Body of pancreas (tissue), 4 donors: ENCODE results near the gene CTIF. TPM values are rescaled to one million over a fixed set of nuclear protein-coding genes. Genes with fewer than 3 reads are reported as not detected.

ENCODE experiments used
- ATAC-seq: fragments of 150-250 bp; one replicate; pipeline ENCODE4 v1.9.1; 2016
- DNase-seq, 4 donors: peaks; one replicate each; pipeline ENCODE4 v3.0.0-alpha.2; 2019
- H3K27ac ChIP-seq, 4 donors: fragments of 200-600 bp; sonication (generic); 1 replicate in 3 of 4; 2 replicates in 1 of 4; pipeline versions ENCODE4 v1.5.1 to v1.6.1; 2016 to 2019; ENCODE audit warnings: mild to moderate bottlenecking in 1 of 4, mixed read lengths in 1 of 4, moderate library complexity in 1 of 4
- H3K27me3 ChIP-seq, 2 donors: fragments of 200-600 bp; sonication (generic); one replicate each; pipeline ENCODE4 v1.6.0; 2016; ENCODE audit warnings: mild to moderate bottlenecking in 1 of 2
- H3K36me3 ChIP-seq, 2 donors: fragments of 200-600 bp; sonication (generic); replicated peaks in 1 of 2; 2 replicates each; pipeline ENCODE4 v1.5.1; 2016; ENCODE audit warnings: low read depth in 2 of 2; ENCODE audit not compliant: insufficient read depth in 1 of 2
- H3K4me1 ChIP-seq: fragments of 200-600 bp; sonication (generic); one replicate; pipeline ENCODE4 v1.6.0; 2016
- H3K4me3 ChIP-seq, 2 donors: fragments of 200-600 bp; sonication (generic); 1 replicate in 1 of 2; 2 replicates in 1 of 2; pipeline ENCODE4 v1.5.1; 2016 to 2019
- H3K9me3 ChIP-seq, 3 donors: fragments of 200-600 bp; sonication (generic); 1 replicate in 2 of 3; 2 replicates in 1 of 3; pipeline ENCODE4 v1.5.1; 2016
- CTCF ChIP-seq, 7 experiments: fragments of 450-650 bp in 4 of 7; fragments of 200-600 bp in 3 of 7; sonication (generic) in 3 of 7; IDR thresholded peaks; one replicate each; pipeline ENCODE4 v1.5.1; 2016 to 2019; ENCODE audit warnings: antibody characterized with exemption in 7 of 7
- POLR2A ChIP-seq, 3 donors: fragments of 450-650 bp; IDR thresholded peaks; one replicate each; pipeline ENCODE4 v1.6.1; 2016; ENCODE audit warnings: antibody characterized with exemption in 3 of 3, mild to moderate bottlenecking in 2 of 3
- WGBS, 2 donors: methylation state at CpG; one replicate each; pipeline ENCODE4 v1.1.5; 2017; 5-methylcytosine and 5-hydroxymethylcytosine counted together
- intact Hi-C: fragments of 100-400 bp; cut with DNase I; formaldehyde crosslinking; loops from one replicate; pipeline ENCODE4 v1.15.1; 2023
- total RNA-seq, 2 donors: library from RNA; depleted of rRNA; stranded (reverse); fragments of >200 nt; gene quantifications; one replicate each; pipeline ENCODE4 v1.1.0, GENCODE V29; 2016

The CTIF gene
- total RNA-seq, 2 donors from 2014 or later, result 18.7 to 24.4 TPM

DNA sequence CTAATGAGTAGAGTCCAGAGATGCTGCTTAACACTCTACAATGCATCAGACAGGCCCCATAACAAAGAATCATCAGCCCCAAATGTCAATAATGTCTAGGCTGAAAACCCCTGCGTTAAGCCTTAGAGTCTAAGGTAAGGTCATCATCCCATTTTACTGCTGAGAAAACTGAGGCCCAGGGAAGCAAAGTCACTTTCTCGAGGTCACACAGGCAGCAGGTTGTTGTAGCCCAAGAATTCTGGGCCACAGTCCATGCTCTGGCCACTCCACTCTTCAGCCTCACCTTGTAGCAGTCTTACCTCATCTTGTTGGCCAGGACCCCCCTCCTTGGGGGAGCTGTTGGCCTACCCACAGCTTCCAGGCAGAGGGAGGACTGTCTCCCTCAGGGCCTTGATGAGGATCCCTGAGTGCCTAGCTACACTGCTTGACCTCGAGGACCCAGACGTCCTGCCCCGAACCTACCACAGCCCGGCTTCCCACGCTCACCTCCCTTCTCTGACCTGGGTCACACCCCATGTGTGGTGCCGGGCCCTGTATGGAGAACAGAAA lies 357.6 kb downstream of the CTIF start:
- ATAC-seq (no peak), DNase-seq (no peak)
- H3K4me1 ChIP-seq, result peaks cover under 1% of the 10 kb centered on the region
- TF ChIP-seq POLR2A (IDR thresholded peaks at IDR 0.05), result no peak
- TF ChIP-seq CTCF (IDR thresholded peaks at IDR 0.05), result no peak
- peak overlapping the region in 1 of 4 donors; percentile 23 for H3K27ac ChIP-seq
- H3K9me3 ChIP-seq, result no peaks in the 10 kb centered on the region
- WGBS, 2 donors, result 80 to 85% methylated on average over 6 to 8 of the region's 8 CpGs
- intact Hi-C loops, result no loop called here
- H3K36me3 ChIP-seq, result no peaks in the 10 kb centered on the region
- no peak overlapping the region for H3K4me3 ChIP-seq
- no peaks in the 10 kb centered on the region for H3K27me3 ChIP-seq

- Histone ChIP-seq H3K27me3 (no peaks in the 10 kb centered on the region), H3K27ac (peak overlapping the region in 1 of 4 donors; percentile 34), H3K4me3 (no peak overlapping the region), H3K36me3 (no peaks in the 10 kb centered on the region), H3K9me3 (no peaks in the 10 kb centered on the region), H3K4me1 (peaks cover 7% of the 10 kb centered on the region)
- 76 to 92% methylated on average over 9 of the region's 9 CpGs for WGBS, 2 donors
- TF ChIP-seq POLR2A (IDR thresholded peaks at IDR 0.05), result peak in 1 of 3 donors; percentile 28
- TF ChIP-seq CTCF (IDR thresholded peaks at IDR 0.05), result no peak
- peak in 1 of 4 donors; percentile 82 for DNase-seq
- ATAC-seq, result peak; percentile 15
- intact Hi-C loops, result no loop called here
Observed at GRCh38 chr18:48896875-48897511, 358.2 kb downstream of the CTIF start.

DNA sequence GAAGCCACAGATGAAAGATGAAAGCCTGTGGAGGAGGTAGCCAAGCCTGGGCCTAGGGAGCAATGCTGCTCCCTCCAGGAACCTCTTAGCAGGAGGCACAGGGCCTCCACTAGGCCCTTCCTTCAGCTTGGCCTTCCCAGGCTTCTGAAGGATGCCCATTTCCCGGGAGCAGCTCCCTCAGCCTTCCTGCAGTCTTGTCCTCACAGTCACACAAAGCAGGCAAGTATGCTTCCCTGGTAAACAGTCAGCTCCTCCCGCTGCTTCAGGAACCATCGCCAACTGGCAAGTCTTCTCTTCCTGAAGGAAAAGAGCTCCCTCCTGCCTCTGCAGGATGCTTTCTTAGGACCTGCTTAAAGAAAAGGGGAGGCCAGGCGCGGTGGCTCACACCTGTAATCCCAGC lies 358.7 kb downstream of the CTIF start:
- H3K36me3 ChIP-seq, result no peaks in the 10 kb centered on the region
- H3K27ac ChIP-seq, result peak overlapping the region in 1 of 4 donors; percentile 34
- H3K27me3 ChIP-seq, result no peaks in the 10 kb centered on the region
- TF ChIP-seq CTCF (IDR thresholded peaks at IDR 0.05) (no peak), POLR2A (IDR thresholded peaks at IDR 0.05) (no peak)
- H3K4me3 ChIP-seq, result no peak overlapping the region
- DNase-seq, result no peak
- peaks cover 12% of the 10 kb centered on the region for H3K4me1 ChIP-seq
- no peaks in the 10 kb centered on the region for H3K9me3 ChIP-seq
- ATAC-seq, result no peak
- 87 to 100% methylated on average over 2 to 5 of the region's 5 CpGs for WGBS, 2 donors
- intact Hi-C loops, result no loop called here

GRCh38 chr18:48898521-48898920 lies 359.7 kb downstream of the CTIF start:
- Histone ChIP-seq H3K9me3 (no peaks in the 10 kb centered on the region), H3K36me3 (no peaks in the 10 kb centered on the region), H3K27ac (no peak overlapping the region), H3K4me1 (peaks cover 15% of the 10 kb centered on the region), H3K4me3 (no peak overlapping the region), H3K27me3 (no peaks in the 10 kb centered on the region)
- no peak for ATAC-seq
- intact Hi-C loops, result no loop called here
- TF ChIP-seq CTCF (IDR thresholded peaks at IDR 0.05) (no peak), POLR2A (IDR thresholded peaks at IDR 0.05) (no peak)
- DNase-seq, result no peak
- WGBS, 2 donors, result 82 to 83% methylated on average over 4 of the region's 4 CpGs
